Panc1 (cell line): ENCODE measurements around the gene MLST8.
A peak's percentile ranks its signal among the peaks of the same experiment; 100 is the strongest.

Source experiments
- POLR2AphosphoS5 ChIP-seq: IDR thresholded peaks from 2 replicates; pipeline ENCODE4 v1.6.1; 2012; ENCODE audit warnings: mild to moderate bottlenecking, low read depth, low read length, moderate library complexity
- REST ChIP-seq, 2 experiments: IDR thresholded peaks; 2 replicates each; pipeline ENCODE4 v1.6.1; 2011 to 2012; ENCODE audit warnings: low read depth in 2 of 2, control low read depth in 1 of 2, low read length in 1 of 2, mild to moderate bottlenecking in 1 of 2, moderate library complexity in 1 of 2; ENCODE audit not compliant: insufficient read depth in 1 of 2
- TF ChIP-seq, protein P1 (sequence below): fragments of 450-650 bp; IDR thresholded peaks from 2 replicates; pipeline ENCODE4 v1.5.1; 2017; ENCODE audit warnings: mild to moderate bottlenecking

- TF ChIP-seq, protein P1, sequence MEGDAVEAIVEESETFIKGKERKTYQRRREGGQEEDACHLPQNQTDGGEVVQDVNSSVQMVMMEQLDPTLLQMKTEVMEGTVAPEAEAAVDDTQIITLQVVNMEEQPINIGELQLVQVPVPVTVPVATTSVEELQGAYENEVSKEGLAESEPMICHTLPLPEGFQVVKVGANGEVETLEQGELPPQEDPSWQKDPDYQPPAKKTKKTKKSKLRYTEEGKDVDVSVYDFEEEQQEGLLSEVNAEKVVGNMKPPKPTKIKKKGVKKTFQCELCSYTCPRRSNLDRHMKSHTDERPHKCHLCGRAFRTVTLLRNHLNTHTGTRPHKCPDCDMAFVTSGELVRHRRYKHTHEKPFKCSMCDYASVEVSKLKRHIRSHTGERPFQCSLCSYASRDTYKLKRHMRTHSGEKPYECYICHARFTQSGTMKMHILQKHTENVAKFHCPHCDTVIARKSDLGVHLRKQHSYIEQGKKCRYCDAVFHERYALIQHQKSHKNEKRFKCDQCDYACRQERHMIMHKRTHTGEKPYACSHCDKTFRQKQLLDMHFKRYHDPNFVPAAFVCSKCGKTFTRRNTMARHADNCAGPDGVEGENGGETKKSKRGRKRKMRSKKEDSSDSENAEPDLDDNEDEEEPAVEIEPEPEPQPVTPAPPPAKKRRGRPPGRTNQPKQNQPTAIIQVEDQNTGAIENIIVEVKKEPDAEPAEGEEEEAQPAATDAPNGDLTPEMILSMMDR, result peak; percentile 51; the same call in 1 of the 2 replicates
- TF ChIP-seq POLR2AphosphoS5 (no peak), REST (IDR thresholded peaks at IDR 0.05; ENCODE audit: insufficient read depth in 1 of 2, low read depth in 2 of 2, low read length in 1 of 2) (no peak)
These were observed 39.0 kb downstream of the MLST8 start for GRCh38 chr16:2244301-2244700.
